ENCODE results near the gene DNAH2.

GRCh38 chr17:7775051-7775450 lies 57.5 kb downstream of the DNAH2 start:
- TF ChIP-seq CREB1 (CRISPR knock-in tag; IDR thresholded peaks at IDR 0.05; ENCODE audit: low read depth) (no peak), POLR2AphosphoS5 (IDR thresholded peaks at IDR 0.05; ENCODE audit: low read depth) (no peak), EZH2phosphoT487 (IDR thresholded peaks at IDR 0.05; ENCODE audit: unreplicated experiment) (no peak), ZNF462 (CRISPR knock-in tag; IDR thresholded peaks at IDR 0.05) (no peak), EZH2 (IDR thresholded peaks at IDR 0.05; ENCODE audit: low read depth, unreplicated experiment) (no peak), REST (IDR thresholded peaks at IDR 0.05; ENCODE audit: unreplicated experiment) (no peak), JUNB (IDR thresholded peaks at IDR 0.05; ENCODE audit: unreplicated experiment) (no peak), STAT1 (IDR thresholded peaks at IDR 0.05; ENCODE audit: unreplicated experiment) (no peak), NANOG (IDR thresholded peaks at IDR 0.05; ENCODE audit: borderline replicate concordance) (no peak), ZNF331 (CRISPR knock-in tag; IDR thresholded peaks at IDR 0.05; ENCODE audit: low read depth) (no peak), ZNF114 (CRISPR knock-in tag; IDR thresholded peaks at IDR 0.05) (no peak)
- TF ChIP-seq, protein P1, sequence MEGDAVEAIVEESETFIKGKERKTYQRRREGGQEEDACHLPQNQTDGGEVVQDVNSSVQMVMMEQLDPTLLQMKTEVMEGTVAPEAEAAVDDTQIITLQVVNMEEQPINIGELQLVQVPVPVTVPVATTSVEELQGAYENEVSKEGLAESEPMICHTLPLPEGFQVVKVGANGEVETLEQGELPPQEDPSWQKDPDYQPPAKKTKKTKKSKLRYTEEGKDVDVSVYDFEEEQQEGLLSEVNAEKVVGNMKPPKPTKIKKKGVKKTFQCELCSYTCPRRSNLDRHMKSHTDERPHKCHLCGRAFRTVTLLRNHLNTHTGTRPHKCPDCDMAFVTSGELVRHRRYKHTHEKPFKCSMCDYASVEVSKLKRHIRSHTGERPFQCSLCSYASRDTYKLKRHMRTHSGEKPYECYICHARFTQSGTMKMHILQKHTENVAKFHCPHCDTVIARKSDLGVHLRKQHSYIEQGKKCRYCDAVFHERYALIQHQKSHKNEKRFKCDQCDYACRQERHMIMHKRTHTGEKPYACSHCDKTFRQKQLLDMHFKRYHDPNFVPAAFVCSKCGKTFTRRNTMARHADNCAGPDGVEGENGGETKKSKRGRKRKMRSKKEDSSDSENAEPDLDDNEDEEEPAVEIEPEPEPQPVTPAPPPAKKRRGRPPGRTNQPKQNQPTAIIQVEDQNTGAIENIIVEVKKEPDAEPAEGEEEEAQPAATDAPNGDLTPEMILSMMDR (conservative IDR thresholded peaks at IDR 0.05; ENCODE audit: low read depth in 2 of 2), result no peak

Data from GM23338 (cell line).